HepG2 (cell line): ENCODE measurements around the gene MTHFSD. TPM values are rescaled to one million over a fixed set of nuclear protein-coding genes. Genes with fewer than 3 reads are reported as not detected.
A peak's percentile ranks its signal among the peaks of the same experiment; 100 is the strongest.

Experiments used
- ARNTL ChIP-seq: sonication (generic); formaldehyde crosslinking; IDR thresholded peaks from 2 replicates; pipeline ENCODE4 v1.4.0; 2020; ENCODE audit warnings: mild to moderate bottlenecking, missing genetic modification reagents
- ATRX ChIP-seq: sonication (generic); formaldehyde crosslinking; IDR thresholded peaks from 2 replicates; pipeline ENCODE4 v1.4.0; 2020; ENCODE audit warnings: missing genetic modification reagents, borderline replicate concordance
- ESRRA ChIP-seq: sonication (generic); formaldehyde crosslinking; IDR thresholded peaks from 2 replicates; pipeline ENCODE4 v1.5.1; 2020; ENCODE audit warnings: mild to moderate bottlenecking, low read depth, missing genetic modification reagents
- EZH2 ChIP-seq: conservative IDR thresholded peaks from 2 replicates; pipeline ENCODE4 v1.6.1; 2012; ENCODE audit warnings: mild to moderate bottlenecking, low read depth, low read length, moderate library complexity
- HMG20B ChIP-seq: conservative IDR thresholded peaks from 2 replicates; pipeline ENCODE4 v1.6.1; 2016; ENCODE audit warnings: missing genetic modification reagents, missing compliant biosample characterization
- NRL ChIP-seq: sonication (generic); formaldehyde crosslinking; IDR thresholded peaks from 2 replicates; pipeline ENCODE4 v1.5.0; 2020; ENCODE audit warnings: missing genetic modification reagents, mild to moderate bottlenecking, moderate library complexity, borderline replicate concordance
- PHB2 ChIP-seq: fragments of 450-650 bp; IDR thresholded peaks from 2 replicates; pipeline ENCODE4 v1.6.1; 2018; ENCODE audit not compliant: partially characterized antibody
- RAD51 ChIP-seq: fragments of 450-650 bp; IDR thresholded peaks from 2 replicates; pipeline ENCODE4 v1.6.1; 2016; ENCODE audit warnings: borderline replicate concordance
- STAT5B ChIP-seq: sonication (generic); formaldehyde crosslinking; IDR thresholded peaks from 2 replicates; pipeline ENCODE4 v1.4.0; 2020; ENCODE audit warnings: missing genetic modification reagents
- ZBTB38 ChIP-seq: sonication (generic); formaldehyde crosslinking; IDR thresholded peaks from 2 replicates; pipeline ENCODE4 v1.5.1; 2020; ENCODE audit warnings: mild to moderate bottlenecking, missing genetic modification reagents
- ZFP90 ChIP-seq: sonication (generic); formaldehyde crosslinking; IDR thresholded peaks from 2 replicates; pipeline ENCODE4 v1.8.0; 2022; ENCODE audit warnings: missing genetic modification reagents, mild to moderate bottlenecking, inconsistent platforms, borderline replicate concordance
- ZNF253 ChIP-seq: sonication (generic); formaldehyde crosslinking; IDR thresholded peaks from 2 replicates; pipeline ENCODE4 v1.8.0; 2022; ENCODE audit warnings: mild to moderate bottlenecking, missing genetic modification reagents, borderline replicate concordance
- ZNF354B ChIP-seq: sonication (generic); formaldehyde crosslinking; IDR thresholded peaks from 2 replicates; pipeline ENCODE4 v1.8.0; 2022; ENCODE audit warnings: mild to moderate bottlenecking, missing genetic modification reagents
- ZNF430 ChIP-seq: sonication (generic); formaldehyde crosslinking; IDR thresholded peaks from 2 replicates; pipeline ENCODE4 v1.9.0; 2021; ENCODE audit warnings: mild to moderate bottlenecking, missing genetic modification reagents
- ZNF766 ChIP-seq: sonication (generic); formaldehyde crosslinking; IDR thresholded peaks from 2 replicates; pipeline ENCODE4 v1.5.0; 2020; ENCODE audit warnings: missing genetic modification reagents, borderline replicate concordance
- ZNF788 ChIP-seq: sonication (generic); formaldehyde crosslinking; IDR thresholded peaks from 2 replicates; pipeline ENCODE4 v1.5.0; 2020; ENCODE audit warnings: mild to moderate bottlenecking, missing genetic modification reagents, borderline replicate concordance
- polyA plus RNA-seq, 8 experiments: library from polyadenylated mRNA; depleted of rRNA in 3 of 8; stranded (reverse) in 7 of 8; unstranded in 1 of 8; fragments of >200 nt; fragmentation: Illumina TruSeq in 4 of 8; extraction: Trizol in 4 of 8; gene quantifications; 2 replicates each; pipeline versions ENCODE4 v1.2.1 to v1.2.3, GENCODE V29; 2011 to 2016; ENCODE audit warnings: low read depth in 4 of 8, missing spikeins in 1 of 8, mixed read lengths in 1 of 8; ENCODE audit not compliant: insufficient read depth in 1 of 8
- total RNA-seq, 5 experiments: library from RNA; depleted of rRNA; stranded (reverse); fragments of >200 nt; fragmentation: Illumina TruSeq; extraction: Trizol; gene quantifications; 2 replicates each; pipeline ENCODE4 v1.2.3, GENCODE V29; 2016; ENCODE audit warnings: low read depth in 1 of 5
- TF ChIP-seq, protein P1 (sequence below): sonication (generic); formaldehyde crosslinking; IDR thresholded peaks from 2 replicates; pipeline ENCODE4 v1.4.0; 2020; ENCODE audit warnings: mild to moderate bottlenecking, low read depth, missing genetic modification reagents
- TF ChIP-seq, protein P2 (sequence below): sonication (generic); formaldehyde crosslinking; IDR thresholded peaks from 2 replicates; pipeline ENCODE4 v1.5.0; 2020; ENCODE audit warnings: mild to moderate bottlenecking, missing genetic modification reagents, borderline replicate concordance
- TF ChIP-seq, protein P3 (sequence below): fragments of 450-650 bp; IDR thresholded peaks from 2 replicates; pipeline ENCODE4 v1.6.1; 2017
- TF ChIP-seq, protein P4 (sequence below): sonication (generic); formaldehyde crosslinking; IDR thresholded peaks from 2 replicates; pipeline ENCODE4 v1.5.0; 2020; ENCODE audit warnings: missing genetic modification reagents, mild to moderate bottlenecking, borderline replicate concordance
- TF ChIP-seq, protein P5 (sequence below): sonication (generic); formaldehyde crosslinking; IDR thresholded peaks from 2 replicates; pipeline ENCODE4 v1.8.1; 2023; ENCODE audit warnings: missing genetic modification reagents, inconsistent platforms, borderline replicate concordance

Gene MTHFSD
- total and polyA plus RNA-seq, 2 of the 13 experiments (the other 11 are each of a cell fraction or from before 2014, with no cell fraction given) = 14.2 to 16.3 TPM

DNA sequence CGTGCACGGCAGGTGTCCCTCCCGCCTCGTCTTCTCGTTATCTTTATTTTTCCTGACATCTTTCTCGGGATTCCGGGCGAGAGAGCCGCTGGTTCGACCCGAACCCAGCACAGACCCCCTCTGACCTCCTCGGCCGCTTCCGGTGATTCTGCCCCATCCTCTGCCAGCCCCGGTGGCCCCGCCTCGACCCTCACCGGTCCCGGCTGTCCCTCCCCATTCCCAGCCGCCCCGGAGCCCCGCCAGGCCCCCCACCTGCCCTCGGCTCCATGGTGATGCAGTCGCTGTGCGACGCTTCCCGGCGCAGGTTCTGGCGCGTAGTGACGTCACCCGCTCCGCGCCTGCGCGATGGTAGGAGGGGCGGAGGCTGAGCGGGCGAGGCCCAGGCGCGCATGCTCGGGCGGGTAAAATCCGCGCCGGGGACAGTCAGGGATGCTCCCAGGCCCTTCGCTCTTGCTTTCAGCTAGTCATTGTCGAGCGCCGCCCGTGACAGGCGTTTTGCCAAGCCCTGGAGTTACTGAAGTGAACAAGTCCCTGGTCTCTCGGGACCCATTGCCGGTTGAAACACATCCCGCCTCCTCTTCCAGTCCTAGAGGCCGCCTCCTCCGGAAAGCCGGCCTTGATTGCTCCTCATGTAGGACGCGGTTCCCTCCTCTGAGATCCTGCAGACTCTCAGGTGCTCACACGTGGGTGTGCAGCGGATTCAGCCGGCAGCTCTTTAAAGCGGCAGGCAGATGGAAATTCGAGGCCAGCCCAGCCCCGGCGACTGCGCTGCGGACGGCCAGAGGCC, at the start of gene MTHFSD (continued):
- TF ChIP-seq ATRX (CRISPR knock-in tag) (no peak), ESRRA (CRISPR knock-in tag) (peak; percentile 64; the same call in 1 of the 2 replicates), HMG20B (CRISPR knock-in tag) (no peak), EZH2 (no peak), STAT5B (CRISPR knock-in tag) (peak; percentile 5; the same call in 1 of the 2 replicates), RAD51 (no peak), ZFP90 (CRISPR knock-in tag) (no peak; the same call in 1 of the 2 replicates), ZBTB38 (CRISPR knock-in tag) (0 out of 2 replicates have a peak, but pooled peaks have one; percentile 29), ZNF253 (CRISPR knock-in tag) (no peak; the same call in 1 of the 2 replicates), ZNF354B (no peak; the same call in 1 of the 2 replicates), ZNF766 (CRISPR knock-in tag) (peak; percentile 83; the same call in 1 of the 2 replicates), ZNF430 (CRISPR knock-in tag) (no peak), NRL (CRISPR knock-in tag) (peak; percentile 85), PHB2 (no peak), ARNTL (CRISPR knock-in tag) (no peak; the same call in 1 of the 2 replicates), ZNF788 (CRISPR knock-in tag) (peak; percentile 80)
- TF ChIP-seq, protein P1, sequence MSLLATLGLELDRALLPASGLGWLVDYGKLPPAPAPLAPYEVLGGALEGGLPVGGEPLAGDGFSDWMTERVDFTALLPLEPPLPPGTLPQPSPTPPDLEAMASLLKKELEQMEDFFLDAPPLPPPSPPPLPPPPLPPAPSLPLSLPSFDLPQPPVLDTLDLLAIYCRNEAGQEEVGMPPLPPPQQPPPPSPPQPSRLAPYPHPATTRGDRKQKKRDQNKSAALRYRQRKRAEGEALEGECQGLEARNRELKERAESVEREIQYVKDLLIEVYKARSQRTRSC = 0 out of 2 replicates have a peak, but pooled peaks have one; percentile 79
- TF ChIP-seq, protein P2, sequence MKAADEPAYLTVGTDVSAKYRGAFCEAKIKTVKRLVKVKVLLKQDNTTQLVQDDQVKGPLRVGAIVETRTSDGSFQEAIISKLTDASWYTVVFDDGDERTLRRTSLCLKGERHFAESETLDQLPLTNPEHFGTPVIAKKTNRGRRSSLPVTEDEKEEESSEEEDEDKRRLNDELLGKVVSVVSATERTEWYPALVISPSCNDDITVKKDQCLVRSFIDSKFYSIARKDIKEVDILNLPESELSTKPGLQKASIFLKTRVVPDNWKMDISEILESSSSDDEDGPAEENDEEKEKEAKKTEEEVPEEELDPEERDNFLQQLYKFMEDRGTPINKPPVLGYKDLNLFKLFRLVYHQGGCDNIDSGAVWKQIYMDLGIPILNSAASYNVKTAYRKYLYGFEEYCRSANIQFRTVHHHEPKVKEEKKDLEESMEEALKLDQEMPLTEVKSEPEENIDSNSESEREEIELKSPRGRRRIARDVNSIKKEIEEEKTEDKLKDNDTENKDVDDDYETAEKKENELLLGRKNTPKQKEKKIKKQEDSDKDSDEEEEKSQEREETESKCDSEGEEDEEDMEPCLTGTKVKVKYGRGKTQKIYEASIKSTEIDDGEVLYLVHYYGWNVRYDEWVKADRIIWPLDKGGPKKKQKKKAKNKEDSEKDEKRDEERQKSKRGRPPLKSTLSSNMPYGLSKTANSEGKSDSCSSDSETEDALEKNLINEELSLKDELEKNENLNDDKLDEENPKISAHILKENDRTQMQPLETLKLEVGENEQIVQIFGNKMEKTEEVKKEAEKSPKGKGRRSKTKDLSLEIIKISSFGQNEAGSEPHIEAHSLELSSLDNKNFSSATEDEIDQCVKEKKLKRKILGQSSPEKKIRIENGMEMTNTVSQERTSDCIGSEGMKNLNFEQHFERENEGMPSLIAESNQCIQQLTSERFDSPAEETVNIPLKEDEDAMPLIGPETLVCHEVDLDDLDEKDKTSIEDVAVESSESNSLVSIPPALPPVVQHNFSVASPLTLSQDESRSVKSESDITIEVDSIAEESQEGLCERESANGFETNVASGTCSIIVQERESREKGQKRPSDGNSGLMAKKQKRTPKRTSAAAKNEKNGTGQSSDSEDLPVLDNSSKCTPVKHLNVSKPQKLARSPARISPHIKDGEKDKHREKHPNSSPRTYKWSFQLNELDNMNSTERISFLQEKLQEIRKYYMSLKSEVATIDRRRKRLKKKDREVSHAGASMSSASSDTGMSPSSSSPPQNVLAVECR = peak; percentile 88
- TF ChIP-seq, protein P3, sequence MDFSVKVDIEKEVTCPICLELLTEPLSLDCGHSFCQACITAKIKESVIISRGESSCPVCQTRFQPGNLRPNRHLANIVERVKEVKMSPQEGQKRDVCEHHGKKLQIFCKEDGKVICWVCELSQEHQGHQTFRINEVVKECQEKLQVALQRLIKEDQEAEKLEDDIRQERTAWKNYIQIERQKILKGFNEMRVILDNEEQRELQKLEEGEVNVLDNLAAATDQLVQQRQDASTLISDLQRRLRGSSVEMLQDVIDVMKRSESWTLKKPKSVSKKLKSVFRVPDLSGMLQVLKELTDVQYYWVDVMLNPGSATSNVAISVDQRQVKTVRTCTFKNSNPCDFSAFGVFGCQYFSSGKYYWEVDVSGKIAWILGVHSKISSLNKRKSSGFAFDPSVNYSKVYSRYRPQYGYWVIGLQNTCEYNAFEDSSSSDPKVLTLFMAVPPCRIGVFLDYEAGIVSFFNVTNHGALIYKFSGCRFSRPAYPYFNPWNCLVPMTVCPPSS = no peak
- TF ChIP-seq, protein P4, sequence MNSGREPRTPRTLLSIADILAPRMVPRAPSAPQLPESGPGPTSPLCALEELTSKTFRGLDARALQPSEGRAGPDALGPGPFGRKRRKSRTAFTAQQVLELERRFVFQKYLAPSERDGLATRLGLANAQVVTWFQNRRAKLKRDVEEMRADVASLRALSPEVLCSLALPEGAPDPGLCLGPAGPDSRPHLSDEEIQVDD (CRISPR knock-in tag) = no peak
- TF ChIP-seq, protein P5, sequence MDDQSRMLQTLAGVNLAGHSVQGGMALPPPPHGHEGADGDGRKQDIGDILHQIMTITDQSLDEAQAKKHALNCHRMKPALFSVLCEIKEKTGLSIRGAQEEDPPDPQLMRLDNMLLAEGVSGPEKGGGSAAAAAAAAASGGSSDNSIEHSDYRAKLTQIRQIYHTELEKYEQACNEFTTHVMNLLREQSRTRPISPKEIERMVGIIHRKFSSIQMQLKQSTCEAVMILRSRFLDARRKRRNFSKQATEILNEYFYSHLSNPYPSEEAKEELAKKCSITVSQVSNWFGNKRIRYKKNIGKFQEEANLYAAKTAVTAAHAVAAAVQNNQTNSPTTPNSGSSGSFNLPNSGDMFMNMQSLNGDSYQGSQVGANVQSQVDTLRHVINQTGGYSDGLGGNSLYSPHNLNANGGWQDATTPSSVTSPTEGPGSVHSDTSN (CRISPR knock-in tag) = no peak
